Fibroblast of lung (primary cell): Measurements from ENCODE around the gene RPL23.

Experiments used
- CTCF ChIP-seq, 2 donors: IDR thresholded peaks in 1 of 2; conservative IDR thresholded peaks in 1 of 2; 1 replicate in 1 of 2; 2 replicates in 1 of 2; pipeline ENCODE4 v1.5.1; 2011 to 2012; ENCODE audit warnings: low read length in 2 of 2, control low read depth in 1 of 2, inconsistent platforms in 1 of 2, low read depth in 1 of 2, mild to moderate bottlenecking in 1 of 2
- EZH2 ChIP-seq: IDR thresholded peaks from 2 replicates; pipeline ENCODE4 v1.5.1; 2012; ENCODE audit warnings: low read length, control low read depth, mild to moderate bottlenecking; ENCODE audit errors: missing control alignments

GRCh38 chr17:38886643-38887010 lies 33.1 kb upstream of the RPL23 start:
- no peak for TF ChIP-seq CTCF (conservative IDR thresholded peaks at IDR 0.05 in 1 of 2, IDR thresholded peaks at IDR 0.05 in 1 of 2; ENCODE audit: low read depth in 1 of 2, low read length in 2 of 2)
- no peak for TF ChIP-seq EZH2
